Measurements from ENCODE around the gene SERPINC1. TPM values are rescaled to one million over a fixed set of nuclear protein-coding genes. Genes with fewer than 3 reads are reported as not detected.
"Not testable (repeated sequence)": the region's sequence is repeated elsewhere in the genome, so short reads cannot be mapped to it uniquely, and the experiment has no call there.

Gene SERPINC1
- total and polyA plus RNA-seq, 8 donors = 0.18 to 0.89 (median 0.20) TPM; not detected in 5

DNA sequence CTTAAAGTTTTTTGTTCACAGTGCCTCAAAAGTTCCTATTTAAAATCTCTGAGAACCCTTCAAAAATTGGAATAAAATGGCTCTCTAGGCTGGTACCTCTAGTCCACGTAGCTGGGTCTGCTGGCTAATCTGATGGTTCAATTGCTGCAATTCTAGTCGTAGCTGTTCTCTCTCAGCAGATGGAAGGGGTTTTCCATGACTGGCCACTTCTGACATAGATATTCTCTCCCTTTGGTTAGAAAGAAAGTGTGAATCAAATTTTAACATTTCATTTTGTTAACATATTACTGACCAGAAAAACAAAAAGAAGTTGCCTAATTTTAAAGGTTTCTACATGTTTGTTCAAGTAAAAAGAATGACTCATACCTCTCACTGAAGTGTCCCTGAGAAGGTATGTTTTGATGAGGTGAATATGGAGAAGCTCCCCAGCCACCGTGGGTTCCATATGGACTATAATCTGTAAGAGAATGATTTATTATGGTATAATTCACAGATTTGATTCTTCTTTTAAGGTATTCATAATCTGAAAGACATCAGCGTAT, 29.3 kb upstream of the SERPINC1 start:
- WGBS, 5 donors = 71 to 90% (median 87%) methylated on average over 4 of the region's 4 CpGs
- intact Hi-C loops (cut with DNase I; ENCODE audit: low total_unique reads) = no loop called here
- TF ChIP-seq POLR2AphosphoS5 (IDR thresholded peaks at IDR 0.05) = no peak
- TF ChIP-seq, protein P1, sequence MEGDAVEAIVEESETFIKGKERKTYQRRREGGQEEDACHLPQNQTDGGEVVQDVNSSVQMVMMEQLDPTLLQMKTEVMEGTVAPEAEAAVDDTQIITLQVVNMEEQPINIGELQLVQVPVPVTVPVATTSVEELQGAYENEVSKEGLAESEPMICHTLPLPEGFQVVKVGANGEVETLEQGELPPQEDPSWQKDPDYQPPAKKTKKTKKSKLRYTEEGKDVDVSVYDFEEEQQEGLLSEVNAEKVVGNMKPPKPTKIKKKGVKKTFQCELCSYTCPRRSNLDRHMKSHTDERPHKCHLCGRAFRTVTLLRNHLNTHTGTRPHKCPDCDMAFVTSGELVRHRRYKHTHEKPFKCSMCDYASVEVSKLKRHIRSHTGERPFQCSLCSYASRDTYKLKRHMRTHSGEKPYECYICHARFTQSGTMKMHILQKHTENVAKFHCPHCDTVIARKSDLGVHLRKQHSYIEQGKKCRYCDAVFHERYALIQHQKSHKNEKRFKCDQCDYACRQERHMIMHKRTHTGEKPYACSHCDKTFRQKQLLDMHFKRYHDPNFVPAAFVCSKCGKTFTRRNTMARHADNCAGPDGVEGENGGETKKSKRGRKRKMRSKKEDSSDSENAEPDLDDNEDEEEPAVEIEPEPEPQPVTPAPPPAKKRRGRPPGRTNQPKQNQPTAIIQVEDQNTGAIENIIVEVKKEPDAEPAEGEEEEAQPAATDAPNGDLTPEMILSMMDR (IDR thresholded peaks at IDR 0.05) = no peak
- TF ChIP-seq POLR2A (IDR thresholded peaks at IDR 0.05) = no peak
- TF ChIP-seq EP300 (IDR thresholded peaks at IDR 0.05) = no peak
- DNase-seq = no peak
- no peak overlapping the region for H3K4me3 ChIP-seq
- H3K9me3 ChIP-seq = no peaks in the 10 kb centered on the region
- H3K36me3 ChIP-seq = peaks cover 69 to 100% (median 100%) of the 10 kb centered on the region in 4 donors
- no peaks in the 10 kb centered on the region for H3K27me3 ChIP-seq
- no peaks in the 10 kb centered on the region for H3K4me1 ChIP-seq
- H3K27ac ChIP-seq = no peak overlapping the region

DNA sequence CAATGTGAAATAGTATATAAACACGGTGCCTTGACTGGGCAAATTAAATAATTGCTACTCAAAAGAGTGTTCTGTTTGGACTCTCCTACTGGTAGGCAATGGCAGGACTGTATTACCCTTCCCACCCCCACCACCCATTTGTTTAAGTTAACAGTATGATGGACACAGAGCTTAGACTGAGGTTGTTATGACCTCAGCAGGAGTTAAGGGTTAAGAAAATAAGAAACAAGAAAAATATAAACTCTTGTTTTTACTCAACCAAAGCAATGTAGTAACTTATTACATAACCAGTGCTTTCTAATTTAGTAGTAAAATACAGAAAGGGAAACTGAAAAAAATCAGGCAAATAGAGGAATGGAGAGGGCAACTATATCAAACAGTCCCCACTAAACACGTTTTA, 19.9 kb upstream of the SERPINC1 start:
- intact Hi-C loops (cut with DNase I; ENCODE audit: low total_unique reads) = no loop called here
- H3K4me3 ChIP-seq = no peak overlapping the region
- H3K4me1 ChIP-seq = no peaks in the 10 kb centered on the region
- H3K36me3 ChIP-seq = peaks cover 37 to 88% (median 86%) of the 10 kb centered on the region in 4 donors
- TF ChIP-seq EP300 (IDR thresholded peaks at IDR 0.05) (no peak), POLR2AphosphoS5 (IDR thresholded peaks at IDR 0.05) (no peak), POLR2A (IDR thresholded peaks at IDR 0.05) (no peak)
- TF ChIP-seq, protein P1 (IDR thresholded peaks at IDR 0.05) = no peak
- H3K9me3 ChIP-seq = no peaks in the 10 kb centered on the region
- DNase-seq = no peak
- no peaks in the 10 kb centered on the region for H3K27me3 ChIP-seq
- 74 to 89% (median 77%) methylated on average over 2 of the region's 2 CpGs for WGBS, 5 donors
- H3K27ac ChIP-seq = no peak overlapping the region

DNA sequence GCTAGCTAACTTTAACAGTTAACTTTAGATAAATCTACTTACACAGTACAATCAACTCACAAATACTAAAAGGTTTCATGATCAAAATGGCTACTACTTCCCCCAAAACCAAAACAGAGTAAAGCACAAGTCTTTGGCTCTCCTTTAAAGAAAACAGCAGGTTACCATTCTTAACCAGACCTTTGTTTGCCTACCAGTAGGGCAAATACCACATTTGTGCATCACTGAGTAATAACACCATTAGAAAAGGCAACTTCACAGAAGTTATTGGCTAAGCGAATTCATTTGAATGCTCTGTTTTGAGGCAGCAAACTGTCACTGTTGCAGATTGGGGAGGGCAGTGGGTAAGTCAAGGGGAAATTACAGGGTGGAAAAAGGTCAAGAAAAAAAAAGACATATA, 17.3 kb upstream of the SERPINC1 start:
- H3K27ac ChIP-seq = no peak overlapping the region
- no peaks in the 10 kb centered on the region for H3K27me3 ChIP-seq
- WGBS, 5 donors = 90 to 100% (median 95%) methylated on average over 1 of the region's 1 CpG
- intact Hi-C loops (cut with DNase I; ENCODE audit: low total_unique reads) = no loop called here
- peaks cover 20 to 74% (median 67%) of the 10 kb centered on the region in 4 donors for H3K36me3 ChIP-seq
- H3K9me3 ChIP-seq = no peaks in the 10 kb centered on the region
- DNase-seq = no peak
- TF ChIP-seq POLR2A (IDR thresholded peaks at IDR 0.05) (no peak), POLR2AphosphoS5 (IDR thresholded peaks at IDR 0.05) (no peak), EP300 (IDR thresholded peaks at IDR 0.05) (no peak)
- TF ChIP-seq, protein P1 (IDR thresholded peaks at IDR 0.05) = no peak
- H3K4me1 ChIP-seq = peaks cover 0 to 7% (median 0%) of the 10 kb centered on the region in 4 donors
- no peak overlapping the region for H3K4me3 ChIP-seq

- H3K27ac ChIP-seq; H3K27me3 ChIP-seq; H3K9me3 ChIP-seq; DNase-seq; H3K4me3 ChIP-seq; intact Hi-C loops (cut with DNase I; ENCODE audit: low total_unique reads): not testable (repeated sequence)
- H3K4me1 ChIP-seq = peaks cover 0 to 17% (median 4%) of the 10 kb centered on the region in 4 donors
- peaks cover under 1 to 39% (median 33%) of the 10 kb centered on the region in 4 donors for H3K36me3 ChIP-seq
- WGBS, 5 donors = 97 to 100% (median 98%) methylated on average over 5 of the region's 5 CpGs
Observed at GRCh38 chr1:173930541-173930940, 13.4 kb upstream of the SERPINC1 start.
